ENCODE data around the gene PRELID2. TPM values are rescaled to one million over a fixed set of nuclear protein-coding genes. Genes with fewer than 3 reads are reported as not detected.

PRELID2 gene
- polyA plus RNA-seq, 1 donor (not counting 4 experiments of a cell fraction or from before 2014, with no cell fraction given) = 5.1 TPM

GRCh38 chr5:145859453-145859852 lies 24.3 kb upstream of the PRELID2 start:
- H2AFZ ChIP-seq (ENCODE audit: control insufficient read depth, low read length) = peak overlapping the region; percentile 64
- H3K9ac ChIP-seq (ENCODE audit: control insufficient read depth, extremely low read depth, insufficient read depth, low read length) = no peak overlapping the region
- no peak overlapping the region for H3K4me2 ChIP-seq (ENCODE audit: control insufficient read depth, extremely low read depth, insufficient read depth, low read depth, low read length)
- H3K36me3 ChIP-seq (ENCODE audit: control insufficient read depth in 2 of 2, extremely low read depth in 1 of 2, insufficient read depth in 2 of 2, low read length in 2 of 2) = no peaks in the 10 kb centered on the region
- H4K20me1 ChIP-seq (ENCODE audit: control insufficient read depth, extremely low read depth, insufficient read depth, low read length) = no peaks in the 10 kb centered on the region
- dilution Hi-C loops (cut with MboI; ENCODE audit: extremely low pct_ligation_motif_present, low sequenced_read_pairs) = no loop called here
- no peaks in the 10 kb centered on the region for H3K27me3 ChIP-seq (ENCODE audit: control insufficient read depth, extremely low read depth, insufficient read depth, low read length)
- FAIRE-seq (no peak), DNase-seq (ENCODE audit: low read depth, low spot score) (no peak)
- H3K27ac ChIP-seq (ENCODE audit: control insufficient read depth, insufficient read depth, low read length) = no peak overlapping the region
- no peaks in the 10 kb centered on the region for H3K9me3 ChIP-seq (ENCODE audit: control insufficient read depth, low read depth, low read length)
- H3K9me1 ChIP-seq (ENCODE audit: control insufficient read depth, extremely low read depth, insufficient read depth, low read length) = no peaks in the 10 kb centered on the region
- peaks cover 20% of the 10 kb centered on the region for H3K4me1 ChIP-seq (ENCODE audit: control insufficient read depth, extremely low read depth, insufficient read depth, low read length)
- TF ChIP-seq EZH2 (IDR thresholded peaks at IDR 0.05; ENCODE audit: low read length) (no peak), CTCF (optimal IDR thresholded peaks at IDR 0.05 in 1 of 3, IDR thresholded peaks at IDR 0.05 in 1 of 3, conservative IDR thresholded peaks at IDR 0.05 in 1 of 3; ENCODE audit: extremely low read depth in 1 of 3, insufficient read depth in 2 of 3, low read length in 3 of 3) (no peak)
- no peaks in the 10 kb centered on the region for H3K79me2 ChIP-seq (ENCODE audit: control insufficient read depth, insufficient read depth, low read length)
- no peak overlapping the region for H3K4me3 ChIP-seq (ENCODE audit: control insufficient read depth in 2 of 3, extremely low read depth in 1 of 3, insufficient read depth in 2 of 3, low read depth in 1 of 3, low read length in 3 of 3)

- no peak overlapping the region for H3K27ac ChIP-seq (ENCODE audit: control insufficient read depth, insufficient read depth, low read length)
- no peaks in the 10 kb centered on the region for H3K9me3 ChIP-seq (ENCODE audit: control insufficient read depth, low read depth, low read length)
- H3K9ac ChIP-seq (ENCODE audit: control insufficient read depth, extremely low read depth, insufficient read depth, low read length) = no peak overlapping the region
- no peak overlapping the region for H3K4me3 ChIP-seq (ENCODE audit: control insufficient read depth in 2 of 3, extremely low read depth in 1 of 3, insufficient read depth in 2 of 3, low read depth in 1 of 3, low read length in 3 of 3)
- no peak for TF ChIP-seq CTCF (optimal IDR thresholded peaks at IDR 0.05 in 1 of 3, IDR thresholded peaks at IDR 0.05 in 1 of 3, conservative IDR thresholded peaks at IDR 0.05 in 1 of 3; ENCODE audit: extremely low read depth in 1 of 3, insufficient read depth in 2 of 3, low read length in 3 of 3)
- TF ChIP-seq EZH2 (IDR thresholded peaks at IDR 0.05; ENCODE audit: low read length) = no peak
- dilution Hi-C loops (cut with MboI; ENCODE audit: extremely low pct_ligation_motif_present, low sequenced_read_pairs) = no loop called here
- DNase-seq (ENCODE audit: low read depth, low spot score) = no peak
- peak overlapping the region; percentile 64 for H2AFZ ChIP-seq (ENCODE audit: control insufficient read depth, low read length)
- H3K27me3 ChIP-seq (ENCODE audit: control insufficient read depth, extremely low read depth, insufficient read depth, low read length) = no peaks in the 10 kb centered on the region
- H3K36me3 ChIP-seq (ENCODE audit: control insufficient read depth in 2 of 2, extremely low read depth in 1 of 2, insufficient read depth in 2 of 2, low read length in 2 of 2) = no peaks in the 10 kb centered on the region
- FAIRE-seq = peak; percentile 5
- no peak overlapping the region for H3K4me2 ChIP-seq (ENCODE audit: control insufficient read depth, extremely low read depth, insufficient read depth, low read depth, low read length)
- H3K4me1 ChIP-seq (ENCODE audit: control insufficient read depth, extremely low read depth, insufficient read depth, low read length) = peaks cover 22% of the 10 kb centered on the region
- no peaks in the 10 kb centered on the region for H4K20me1 ChIP-seq (ENCODE audit: control insufficient read depth, extremely low read depth, insufficient read depth, low read length)
- H3K79me2 ChIP-seq (ENCODE audit: control insufficient read depth, insufficient read depth, low read length) = no peaks in the 10 kb centered on the region
- H3K9me1 ChIP-seq (ENCODE audit: control insufficient read depth, extremely low read depth, insufficient read depth, low read length) = no peaks in the 10 kb centered on the region
Observed at GRCh38 chr5:145858959-145859358, 23.8 kb upstream of the PRELID2 start.
